Inferior parietal cortex (tissue), 1 donor: ENCODE results near the gene PNRC2.
"Not testable (repeated sequence)": the region's sequence is repeated elsewhere in the genome, so short reads cannot be mapped to it uniquely, and the experiment has no call there.

Experiments used
- DNase-seq: peaks from one replicate; pipeline ENCODE4 v3.0.0-alpha.2; 2016; ENCODE audit errors: extremely low spot score

Gene PNRC2

DNA sequence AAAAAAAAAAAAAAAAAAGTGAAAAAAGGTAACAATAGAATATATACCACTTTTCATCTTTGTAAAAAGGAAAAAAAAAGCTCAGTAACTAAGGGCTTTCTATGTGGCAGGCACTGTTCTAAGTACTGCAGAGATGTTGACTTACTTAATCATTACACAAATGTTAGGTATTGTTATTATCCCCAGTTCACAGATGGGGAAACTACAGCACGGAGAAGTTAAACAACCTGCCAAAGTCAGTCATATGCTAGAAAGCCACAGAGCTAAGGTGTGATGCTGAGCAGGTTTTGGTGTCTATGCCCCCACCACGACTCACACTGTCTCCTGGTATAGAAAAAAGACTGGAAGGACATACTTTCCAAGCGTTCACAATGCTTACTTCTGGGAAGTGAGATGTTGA, 6.6 kb upstream of the PNRC2 start:
- no peak for DNase-seq

DNA sequence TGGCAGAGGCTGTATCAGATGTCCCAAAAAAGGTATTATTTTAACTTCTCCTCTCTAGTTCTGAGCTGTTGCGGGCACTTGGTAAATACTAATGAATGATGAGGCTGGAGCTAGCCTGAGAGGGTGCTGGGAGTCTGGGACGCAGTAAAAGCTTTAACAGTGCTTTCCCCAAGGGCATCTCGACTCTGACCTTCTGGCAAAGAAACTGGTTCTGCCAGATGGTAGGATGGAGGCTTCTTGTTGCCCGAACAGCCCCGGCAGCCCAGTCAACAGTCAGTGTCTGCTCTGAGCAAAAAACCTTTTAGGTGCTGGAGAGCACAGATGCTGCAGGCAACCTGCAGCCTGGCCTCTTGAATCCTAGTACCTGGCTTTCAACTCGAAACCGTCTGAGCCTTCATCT, 2.5 kb upstream of the PNRC2 start:
- no peak for DNase-seq

GRCh38 chr1:23958040-23958809, 1.4 kb upstream of the PNRC2 start:
- DNase-seq: not testable (repeated sequence)

DNA sequence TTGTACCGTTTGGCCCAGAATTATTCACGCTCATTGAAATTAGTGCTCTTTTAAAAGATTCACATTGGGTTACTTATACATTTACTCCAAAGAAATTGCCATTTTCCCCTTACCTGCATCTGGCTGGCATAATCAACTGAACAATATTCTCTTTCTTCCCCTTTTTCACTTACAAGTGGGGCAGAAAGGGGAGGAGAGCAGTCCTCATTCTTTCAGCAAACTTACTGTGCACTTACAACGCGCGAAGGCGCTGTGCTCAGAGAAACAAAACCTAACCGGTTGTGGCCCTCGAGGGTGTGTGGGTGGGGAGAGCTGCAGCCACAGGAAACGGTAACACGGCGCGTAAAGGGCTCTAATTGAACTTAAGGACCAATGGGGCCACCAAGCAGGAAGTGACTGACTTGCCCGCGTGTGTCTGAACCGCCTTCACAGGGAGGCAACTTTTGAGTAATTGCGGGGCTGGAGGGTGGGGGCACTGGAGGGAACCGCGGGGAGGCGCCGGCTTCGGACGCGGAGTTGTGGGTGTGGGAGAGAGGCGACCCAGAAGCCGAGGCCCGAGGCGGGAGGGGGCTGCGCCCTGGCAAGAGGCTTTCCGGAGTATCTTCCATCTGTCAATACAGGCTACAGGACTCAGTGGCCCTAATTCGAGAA, 693 bp upstream of the PNRC2 start:
- DNase-seq: peak; percentile 73

GRCh38 chr1:23960291-23961020, 828 bp downstream of the PNRC2 start:
- DNase-seq: peak; percentile 64

- no peak for DNase-seq
Measured at GRCh38 chr1:23963617-23964234, 4.1 kb downstream of the PNRC2 start.

DNA sequence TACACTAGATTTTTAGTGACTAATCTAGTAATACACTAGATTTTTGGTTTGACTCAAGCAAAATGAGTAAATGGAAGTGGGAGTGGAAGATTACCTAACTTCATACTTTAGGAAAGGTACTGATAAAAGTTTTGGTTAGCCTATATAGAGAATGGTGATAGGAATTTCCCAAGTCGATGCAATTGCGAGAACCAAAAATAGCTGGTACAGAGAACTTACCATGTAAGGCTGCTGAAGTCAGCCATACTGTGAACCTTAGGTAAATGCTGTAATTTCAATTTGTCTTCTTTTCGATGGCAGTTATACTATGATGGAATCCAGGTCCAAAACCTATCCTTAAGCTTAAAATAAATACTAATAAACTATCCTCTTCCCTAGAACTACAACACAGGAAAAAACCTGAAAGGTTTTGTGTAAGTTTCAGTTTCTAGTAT, 4.6 kb downstream of the PNRC2 start:
- no peak for DNase-seq

DNA sequence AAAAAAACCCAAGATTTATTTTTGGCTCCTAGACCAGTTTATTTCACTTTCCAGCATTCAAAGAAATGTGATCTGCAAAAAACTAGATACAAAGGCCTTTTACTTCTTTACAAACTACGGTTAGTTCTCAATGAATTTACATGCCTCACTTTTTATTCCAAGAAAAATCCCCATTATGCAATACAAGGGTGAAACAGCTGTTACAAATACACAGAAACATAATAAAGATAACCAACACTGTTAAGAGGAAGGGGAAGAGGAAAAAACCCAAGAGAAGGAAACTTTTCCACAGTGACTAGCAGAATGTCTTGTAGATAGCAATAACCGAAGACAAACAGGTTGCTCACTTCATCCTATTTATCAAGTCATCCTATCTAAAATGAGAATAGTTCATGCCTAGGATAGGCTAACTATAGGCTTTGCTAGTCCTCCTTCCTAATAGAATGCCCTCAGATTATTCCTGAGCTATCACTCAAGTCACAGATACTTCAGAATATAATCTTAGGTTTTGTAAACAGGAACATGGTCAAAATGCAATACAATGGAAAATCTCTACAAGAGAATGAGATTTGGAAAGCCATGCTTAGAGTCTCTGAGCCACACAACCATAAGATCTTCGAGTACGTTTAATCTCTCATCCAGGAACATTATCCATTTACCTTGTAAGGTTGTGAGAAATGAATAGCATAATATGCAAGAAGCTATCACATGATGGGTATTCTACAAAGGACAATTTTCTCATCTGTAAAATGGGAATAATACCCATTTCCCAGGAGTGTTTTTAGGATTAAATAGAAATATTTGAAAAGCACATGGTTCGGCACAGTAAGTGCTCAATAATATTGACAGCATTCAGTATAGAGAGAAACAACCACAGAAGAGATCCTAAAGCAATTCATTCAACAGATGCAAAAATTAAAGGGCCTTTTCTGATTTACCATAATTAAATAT, 5.4 kb downstream of the PNRC2 start:
- DNase-seq: no peak

DNA sequence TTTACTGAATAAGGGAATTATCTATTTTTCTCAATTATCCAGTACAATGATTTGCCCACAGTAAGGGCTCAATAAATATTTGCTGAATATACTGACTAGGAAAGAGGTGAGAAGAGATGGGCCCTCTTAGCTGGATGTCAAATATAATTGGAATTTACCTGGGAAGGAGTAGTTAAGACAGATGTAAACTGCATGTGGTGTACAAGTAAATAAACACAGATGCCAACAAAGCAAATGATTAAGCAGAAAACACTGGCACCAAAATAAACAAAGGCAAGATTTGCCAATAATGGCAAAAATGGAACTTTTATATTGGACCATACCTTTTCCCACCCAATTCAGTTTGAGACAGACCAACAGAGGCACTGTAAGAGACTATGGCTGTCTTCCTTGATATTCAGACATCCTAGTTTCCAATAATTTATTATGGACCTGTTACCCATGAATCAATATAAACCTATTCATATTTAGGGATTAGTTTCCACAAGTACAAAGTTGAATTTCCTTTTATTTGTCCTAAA, 7.4 kb downstream of the PNRC2 start:
- no peak for DNase-seq

DNA sequence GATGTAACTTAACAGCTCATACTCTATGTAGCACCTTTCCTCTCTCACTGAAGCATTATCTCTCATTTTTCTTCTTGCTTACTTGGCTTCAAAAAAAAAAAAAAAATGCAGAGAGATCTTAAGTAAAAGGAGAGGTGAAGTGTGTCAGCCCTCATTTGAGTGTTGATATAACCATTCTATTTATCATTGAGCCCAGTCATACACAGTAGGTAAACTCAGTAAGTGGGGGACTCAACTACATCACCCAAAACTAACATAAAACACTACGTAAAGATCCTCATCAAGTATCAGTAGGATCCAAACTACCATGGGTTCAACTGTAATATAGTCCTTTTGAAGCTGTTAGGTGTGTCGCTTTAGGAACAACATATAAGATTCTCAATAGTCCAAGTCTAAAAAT, 8.2 kb downstream of the PNRC2 start:
- no peak for DNase-seq

- no peak for DNase-seq
Measured at GRCh38 chr1:23977187-23977853, 17.7 kb downstream of the PNRC2 start.

- DNase-seq: no peak
Measured at GRCh38 chr1:23977854-23978191, 18.2 kb downstream of the PNRC2 start.

- no peak for DNase-seq
Measured at GRCh38 chr1:23978805-23979204, 19.2 kb downstream of the PNRC2 start.

GRCh38 chr1:23979387-23979880, 19.8 kb downstream of the PNRC2 start:
- DNase-seq: no peak

DNA sequence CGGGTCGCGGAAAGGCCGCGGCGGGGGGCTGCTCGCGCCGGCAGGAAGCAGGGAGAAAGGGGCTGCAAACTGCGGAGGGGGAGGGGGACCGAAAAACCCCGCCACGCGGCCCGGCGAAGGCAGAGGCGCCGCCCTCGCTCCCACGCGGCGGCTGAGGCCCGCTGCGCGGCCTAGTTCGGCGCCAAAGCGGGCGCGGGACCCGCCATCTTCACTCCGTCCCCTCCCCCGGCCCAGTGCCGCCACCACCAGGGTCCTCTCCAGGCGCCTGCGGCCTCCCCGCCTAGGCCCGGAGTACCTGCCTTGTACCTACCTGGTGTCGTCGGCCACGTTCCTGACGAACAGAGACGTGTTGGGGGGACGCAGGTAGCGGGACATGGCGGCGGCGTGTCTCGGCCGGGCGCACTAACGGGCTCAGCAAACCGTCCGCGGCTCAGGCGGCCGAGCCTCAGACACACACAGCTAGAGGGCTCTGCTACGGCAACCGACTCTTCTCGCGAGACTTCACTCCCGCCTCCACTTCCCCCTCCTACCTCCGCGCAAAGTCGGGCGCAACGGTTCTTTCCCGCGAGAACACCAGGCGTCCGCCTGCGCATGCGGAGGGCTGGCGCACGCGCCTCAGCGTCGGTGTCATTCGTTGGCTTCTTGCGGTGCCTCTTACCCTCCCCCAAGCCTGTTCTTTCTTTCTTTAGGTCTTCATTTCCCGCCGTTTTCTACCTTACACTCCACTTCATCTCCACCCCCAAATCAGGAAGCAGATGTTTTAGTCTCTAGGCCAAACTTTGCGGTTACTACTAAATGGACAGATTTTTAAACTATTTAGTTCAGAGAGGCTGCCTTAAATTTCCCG, 20.5 kb downstream of the PNRC2 start, which contains the start of gene SRSF10:
Gene SRSF10 (minus strand): TSS at position 447 of the 847 bp plus-strand sequence. CDS start 72 bp downstream, at position 375.
- peak; percentile 99 for DNase-seq

GRCh38 chr1:23980728-23981070, 21.1 kb downstream of the PNRC2 start:
- no peak for DNase-seq

GRCh38 chr1:23984417-23985186, 25.0 kb downstream of the PNRC2 start:
- DNase-seq: no peak

- DNase-seq: not testable (repeated sequence)
Measured at GRCh38 chr1:23987038-23987437, 27.4 kb downstream of the PNRC2 start.
